Bronchial epithelial cell (primary cell): ENCODE measurements around the gene MYLIP. TPM values are rescaled to one million over a fixed set of nuclear protein-coding genes. Genes with fewer than 3 reads are reported as not detected.
A peak's percentile ranks its signal among the peaks of the same experiment; 100 is the strongest.

Source experiments
- DNase-seq: peaks from one replicate; pipeline ENCODE4 v3.0.0-alpha.2; 2010; ENCODE audit warnings: low read depth
- FAIRE-seq: peaks from 2 replicates; lab custom pipeline; 2011; peaks lifted over from hg19 to GRCh38; lab: Jason Lieb, UNC
- H3K27me3 ChIP-seq: 2 replicates; pipeline ENCODE4 v1.5.1; 2011; ENCODE audit warnings: low read length; ENCODE audit not compliant: control insufficient read depth, insufficient read depth
- H3K36me3 ChIP-seq: 2 replicates; pipeline ENCODE4 v1.5.1; 2011; ENCODE audit warnings: low read length; ENCODE audit not compliant: control insufficient read depth, insufficient read depth
- H3K4me3 ChIP-seq: 2 replicates; pipeline ENCODE4 v1.5.1; 2011; ENCODE audit warnings: mild to moderate bottlenecking, low read depth, low read length, control low read depth
- CTCF ChIP-seq: IDR thresholded peaks from 2 replicates; pipeline ENCODE4 v1.5.1; 2011; ENCODE audit warnings: mild to moderate bottlenecking, moderate library complexity, low read length, control low read depth, inconsistent platforms; ENCODE audit not compliant: insufficient read depth, severe bottlenecking
- total RNA-seq: library from RNA; depleted of rRNA; stranded (reverse); fragments of >200 nt; gene quantifications from 2 replicates; pipeline ENCODE4 v1.2.1, GENCODE V29; 2014

The MYLIP gene
- total RNA-seq, 1 donor from 2014 or later = 8.2 TPM

GRCh38 chr6:16145038-16145437 is 16.2 kb downstream of the MYLIP start:
- no peak for TF ChIP-seq CTCF
- Histone ChIP-seq H3K36me3 (peaks cover 8% of the 10 kb centered on the region), H3K4me3 (no peak overlapping the region), H3K27me3 (no peaks in the 10 kb centered on the region)
- DNase-seq = no peak
- no peak for FAIRE-seq

GRCh38 chr6:16146028-16146427 is 17.1 kb downstream of the MYLIP start:
- FAIRE-seq (no peak), DNase-seq (peak; percentile 64)
- Histone ChIP-seq H3K4me3 (no peak overlapping the region), H3K36me3 (peaks cover 8% of the 10 kb centered on the region), H3K27me3 (no peaks in the 10 kb centered on the region)
- no peak for TF ChIP-seq CTCF

GRCh38 chr6:16146527-16146955 is 17.7 kb downstream of the MYLIP start:
- no peak overlapping the region for H3K4me3 ChIP-seq
- H3K27me3 ChIP-seq = no peaks in the 10 kb centered on the region
- H3K36me3 ChIP-seq = peaks cover 8% of the 10 kb centered on the region
- DNase-seq (no peak), FAIRE-seq (no peak)
- TF ChIP-seq CTCF = no peak

- DNase-seq = no peak
These were observed 19.6 kb downstream of the MYLIP start for GRCh38 chr6:16148498-16148897.

GRCh38 chr6:16149305-16149704 is 20.4 kb downstream of the MYLIP start:
- DNase-seq (no peak), FAIRE-seq (no peak)
- Histone ChIP-seq H3K36me3 (peaks cover 6% of the 10 kb centered on the region), H3K27me3 (no peaks in the 10 kb centered on the region), H3K4me3 (no peak overlapping the region)
- TF ChIP-seq CTCF = no peak

More at GRCh38 chr6:16148498-16148897, 19.6 kb downstream of the MYLIP start:
- H3K36me3 ChIP-seq = peaks cover 6% of the 10 kb centered on the region
- no peak for FAIRE-seq
- no peak overlapping the region for H3K4me3 ChIP-seq
- no peak for TF ChIP-seq CTCF
- no peaks in the 10 kb centered on the region for H3K27me3 ChIP-seq

GRCh38 chr6:16150098-16150497 is 21.2 kb downstream of the MYLIP start:
- Histone ChIP-seq H3K36me3 (peaks cover 2% of the 10 kb centered on the region), H3K27me3 (no peaks in the 10 kb centered on the region), H3K4me3 (no peak overlapping the region)
- no peak for FAIRE-seq
- no peak for TF ChIP-seq CTCF
- no peak for DNase-seq
